Panc1 (cell line): ENCODE data around the gene ZNF236.

Experiments
- POLR2AphosphoS5 ChIP-seq: IDR thresholded peaks from 2 replicates; pipeline ENCODE4 v1.6.1; 2012; ENCODE audit warnings: mild to moderate bottlenecking, low read depth, low read length, moderate library complexity
- TF ChIP-seq, protein P1 (sequence below): fragments of 450-650 bp; IDR thresholded peaks from 2 replicates; pipeline ENCODE4 v1.5.1; 2017; ENCODE audit warnings: mild to moderate bottlenecking

DNA sequence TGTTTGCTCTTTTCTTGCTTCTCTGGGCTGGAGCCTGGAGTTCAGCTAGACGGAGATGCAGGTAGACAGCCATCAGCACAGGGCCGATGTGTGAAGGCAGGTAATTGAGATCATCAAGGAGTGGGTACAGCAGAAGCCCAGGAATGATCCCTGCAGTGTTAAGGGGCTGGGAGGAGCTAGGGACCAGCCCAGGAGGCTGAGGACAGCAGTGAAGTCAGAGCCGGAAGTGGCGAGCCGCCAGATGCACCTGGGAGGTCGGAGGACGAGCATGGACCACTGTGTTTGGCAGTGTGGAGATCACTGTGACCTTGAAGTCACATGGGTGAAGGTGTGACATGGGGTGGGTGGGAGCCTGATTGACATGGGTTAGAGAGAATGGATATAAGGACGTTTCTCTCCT is 6.2 kb upstream of the ZNF236 start:
- TF ChIP-seq, protein P1, sequence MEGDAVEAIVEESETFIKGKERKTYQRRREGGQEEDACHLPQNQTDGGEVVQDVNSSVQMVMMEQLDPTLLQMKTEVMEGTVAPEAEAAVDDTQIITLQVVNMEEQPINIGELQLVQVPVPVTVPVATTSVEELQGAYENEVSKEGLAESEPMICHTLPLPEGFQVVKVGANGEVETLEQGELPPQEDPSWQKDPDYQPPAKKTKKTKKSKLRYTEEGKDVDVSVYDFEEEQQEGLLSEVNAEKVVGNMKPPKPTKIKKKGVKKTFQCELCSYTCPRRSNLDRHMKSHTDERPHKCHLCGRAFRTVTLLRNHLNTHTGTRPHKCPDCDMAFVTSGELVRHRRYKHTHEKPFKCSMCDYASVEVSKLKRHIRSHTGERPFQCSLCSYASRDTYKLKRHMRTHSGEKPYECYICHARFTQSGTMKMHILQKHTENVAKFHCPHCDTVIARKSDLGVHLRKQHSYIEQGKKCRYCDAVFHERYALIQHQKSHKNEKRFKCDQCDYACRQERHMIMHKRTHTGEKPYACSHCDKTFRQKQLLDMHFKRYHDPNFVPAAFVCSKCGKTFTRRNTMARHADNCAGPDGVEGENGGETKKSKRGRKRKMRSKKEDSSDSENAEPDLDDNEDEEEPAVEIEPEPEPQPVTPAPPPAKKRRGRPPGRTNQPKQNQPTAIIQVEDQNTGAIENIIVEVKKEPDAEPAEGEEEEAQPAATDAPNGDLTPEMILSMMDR: no peak
- no peak for TF ChIP-seq POLR2AphosphoS5
